ENCODE results near the gene IFIT1B.
A peak's percentile ranks its signal among the peaks of the same experiment; 100 is the strongest.
"Not testable (repeated sequence)": the region's sequence is repeated elsewhere in the genome, so short reads cannot be mapped to it uniquely, and the experiment has no call there.

Gene IFIT1B

DNA sequence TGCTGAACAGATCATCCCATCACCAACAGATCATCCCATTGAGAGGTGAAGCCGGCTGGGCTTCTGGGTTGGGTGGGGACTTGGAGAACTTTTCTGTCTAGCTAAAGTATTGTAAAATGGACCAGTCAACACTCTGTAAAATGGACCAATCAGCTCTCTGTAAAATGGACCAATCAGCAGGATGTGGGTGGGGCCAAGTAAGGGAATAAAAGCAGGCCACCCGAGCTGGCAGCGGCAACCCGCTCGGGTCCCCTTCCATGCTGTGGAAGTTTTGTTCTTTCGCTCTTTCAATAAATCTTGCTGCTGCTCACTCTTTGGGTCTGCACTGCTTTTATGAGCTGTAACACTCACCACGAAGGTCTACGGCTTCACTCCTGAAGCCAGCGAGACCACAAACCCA lies 28.3 kb downstream of the IFIT1B start:
- H3K36me3 Mint-ChIP-seq (ENCODE audit: low read depth), result peaks cover 27% of the 10 kb centered on the region
- not testable (repeated sequence) for H3K4me1 Mint-ChIP-seq (ENCODE audit: low read depth); DNase-seq; H3K27me3 Mint-ChIP-seq; H3K27ac Mint-ChIP-seq; H3K4me3 Mint-ChIP-seq; H3K9me3 Mint-ChIP-seq

DNA sequence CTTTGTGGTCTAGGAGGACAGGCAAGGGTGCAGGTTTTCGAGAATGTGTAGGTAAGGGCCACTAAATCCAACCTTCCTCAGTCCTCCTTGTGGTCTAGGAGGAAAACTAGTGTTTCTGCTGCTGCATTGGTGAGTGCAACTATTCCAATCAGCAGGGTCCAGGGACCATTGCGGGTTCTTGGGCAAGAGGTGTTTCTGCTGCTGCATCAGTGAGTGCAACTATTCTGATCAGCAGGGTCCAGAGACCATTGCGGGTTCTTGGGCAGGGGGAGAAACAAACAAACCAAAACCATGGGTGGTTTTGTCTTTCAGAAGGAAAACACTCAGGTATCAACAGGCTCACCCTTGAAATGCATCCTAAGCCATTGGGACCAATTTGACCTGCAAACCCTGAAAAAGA lies 29.9 kb downstream of the IFIT1B start:
- not testable (repeated sequence) for H3K4me3 Mint-ChIP-seq, H3K27me3 Mint-ChIP-seq, H3K9me3 Mint-ChIP-seq, H3K27ac Mint-ChIP-seq, DNase-seq
- Mint-ChIP-seq H3K4me1 (ENCODE audit: low read depth) (peaks cover 17% of the 10 kb centered on the region), H3K36me3 (ENCODE audit: low read depth) (peaks cover 14% of the 10 kb centered on the region)

GRCh38 chr10:89409282-89409681 lies 31.4 kb downstream of the IFIT1B start:
- H3K9me3 Mint-ChIP-seq; H3K36me3 Mint-ChIP-seq (ENCODE audit: low read depth); H3K27ac Mint-ChIP-seq; H3K27me3 Mint-ChIP-seq; H3K4me3 Mint-ChIP-seq; DNase-seq: not testable (repeated sequence)
- H3K4me1 Mint-ChIP-seq (ENCODE audit: low read depth), result peaks cover 23% of the 10 kb centered on the region

DNA sequence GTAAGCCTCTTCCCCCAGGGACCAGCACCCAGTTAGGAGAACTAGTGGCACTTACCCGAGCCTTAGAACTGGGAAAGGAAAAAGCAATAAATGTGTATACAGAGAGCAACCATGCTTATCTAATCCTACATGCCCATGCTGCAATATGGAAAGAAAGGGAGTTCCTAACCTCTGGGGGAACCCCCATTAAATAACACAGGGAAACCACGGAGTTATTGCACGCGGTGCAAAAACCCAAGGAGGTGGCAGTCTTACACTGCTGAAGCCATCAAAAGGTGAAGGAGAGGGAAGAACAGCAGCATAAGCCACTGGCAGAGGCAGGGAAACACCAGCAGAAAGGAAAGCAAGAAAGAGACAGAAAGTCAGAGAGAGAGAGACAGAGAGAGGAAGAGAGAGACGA lies 32.7 kb downstream of the IFIT1B start:
- not testable (repeated sequence) for H3K4me3 Mint-ChIP-seq

GRCh38 chr10:89411135-89411534 lies 33.3 kb downstream of the IFIT1B start:
- H3K4me3 Mint-ChIP-seq, DNase-seq, H3K27me3 Mint-ChIP-seq, H3K9me3 Mint-ChIP-seq, H3K27ac Mint-ChIP-seq: not testable (repeated sequence)
- Mint-ChIP-seq H3K4me1 (ENCODE audit: low read depth) (peaks cover 33% of the 10 kb centered on the region), H3K36me3 (ENCODE audit: low read depth) (peaks cover 12% of the 10 kb centered on the region)

More for the DNA sequence above, 32.7 kb downstream of the IFIT1B start:
- not testable (repeated sequence) for H3K27me3 Mint-ChIP-seq; H3K36me3 Mint-ChIP-seq (ENCODE audit: low read depth); H3K27ac Mint-ChIP-seq; DNase-seq; H3K9me3 Mint-ChIP-seq
- H3K4me1 Mint-ChIP-seq (ENCODE audit: low read depth), result peaks cover 27% of the 10 kb centered on the region

DNA sequence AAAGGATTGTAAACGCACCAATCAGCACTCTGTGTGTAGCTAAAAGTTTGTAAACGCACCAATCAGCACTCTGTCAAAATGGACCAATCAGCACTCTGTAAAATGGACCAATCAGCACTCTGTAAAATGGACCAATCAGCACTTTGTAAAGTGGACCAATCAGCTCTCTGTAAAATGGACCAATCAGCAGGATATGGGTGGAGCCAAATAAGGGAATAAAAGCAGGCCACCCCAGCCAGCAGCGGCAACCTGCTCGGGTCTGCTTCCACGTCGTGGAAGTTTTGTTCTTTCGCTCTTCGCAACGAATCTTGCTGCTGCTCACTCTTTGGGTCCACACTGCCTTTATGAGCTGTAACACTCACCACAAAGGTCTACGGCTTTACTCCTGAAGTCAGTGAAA lies 34.4 kb downstream of the IFIT1B start:
- peaks cover 41% of the 10 kb centered on the region for H3K4me1 Mint-ChIP-seq (ENCODE audit: low read depth)
- H3K4me3 Mint-ChIP-seq, result peak overlapping the region; percentile 41
- peaks cover 16% of the 10 kb centered on the region for H3K36me3 Mint-ChIP-seq (ENCODE audit: low read depth)
- H3K9me3 Mint-ChIP-seq, H3K27me3 Mint-ChIP-seq, DNase-seq: not testable (repeated sequence)
- peak overlapping the region; percentile 71 for H3K27ac Mint-ChIP-seq

DNA sequence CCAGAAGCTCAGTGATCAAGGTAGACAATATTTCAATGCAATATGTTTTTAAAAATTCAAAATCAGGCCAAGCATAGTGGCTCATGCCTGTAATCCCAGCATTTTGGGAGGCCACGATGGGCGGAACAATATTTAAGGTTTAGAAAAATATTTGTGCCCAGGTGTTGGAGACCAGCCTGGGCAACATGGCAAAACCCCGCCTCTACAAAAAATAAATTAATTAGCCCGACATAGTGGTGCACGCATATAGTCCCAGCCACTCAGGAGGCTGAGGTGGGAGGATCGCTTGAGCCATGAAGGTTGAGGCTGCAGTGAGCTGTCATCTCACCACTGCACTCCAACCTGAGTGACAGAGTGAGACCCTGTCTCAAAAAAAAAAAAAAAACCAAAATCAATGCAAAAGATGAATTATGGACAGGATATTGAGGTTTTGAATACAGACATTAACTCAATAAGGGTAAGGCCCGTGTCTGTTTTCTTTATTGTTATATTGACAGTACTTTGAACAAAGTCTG lies 35.6 kb downstream of the IFIT1B start:
- Mint-ChIP-seq H3K4me1 (ENCODE audit: low read depth) (peaks cover 53% of the 10 kb centered on the region), H3K27ac (peak overlapping the region; percentile 93), H3K9me3 (peaks cover 6% of the 10 kb centered on the region), H3K36me3 (ENCODE audit: low read depth) (peaks cover 27% of the 10 kb centered on the region), H3K27me3 (no peaks in the 10 kb centered on the region), H3K4me3 (peak overlapping the region; percentile 85)
- DNase-seq, result no peak

- Mint-ChIP-seq H3K4me3 (peak within 1 kb of the TSS; percentile 85), H3K4me1 (ENCODE audit: low read depth) (peaks cover 54% of the 10 kb centered on the region), H3K27ac (peak within 1 kb of the TSS; percentile 93), H3K27me3 (no peaks in the 10 kb centered on the region), H3K36me3 (ENCODE audit: low read depth) (peaks cover 27% of the 10 kb centered on the region), H3K9me3 (peaks cover 6% of the 10 kb centered on the region)
- peak; percentile 81 for DNase-seq
Observed at GRCh38 chr10:89414146-89414878, 36.5 kb downstream of the IFIT1B start, which contains the start of gene IFIT5. IFIT5 (plus strand) TSS chr10:89414568; CDS start chr10:89414799, 231 bp downstream.

DNA sequence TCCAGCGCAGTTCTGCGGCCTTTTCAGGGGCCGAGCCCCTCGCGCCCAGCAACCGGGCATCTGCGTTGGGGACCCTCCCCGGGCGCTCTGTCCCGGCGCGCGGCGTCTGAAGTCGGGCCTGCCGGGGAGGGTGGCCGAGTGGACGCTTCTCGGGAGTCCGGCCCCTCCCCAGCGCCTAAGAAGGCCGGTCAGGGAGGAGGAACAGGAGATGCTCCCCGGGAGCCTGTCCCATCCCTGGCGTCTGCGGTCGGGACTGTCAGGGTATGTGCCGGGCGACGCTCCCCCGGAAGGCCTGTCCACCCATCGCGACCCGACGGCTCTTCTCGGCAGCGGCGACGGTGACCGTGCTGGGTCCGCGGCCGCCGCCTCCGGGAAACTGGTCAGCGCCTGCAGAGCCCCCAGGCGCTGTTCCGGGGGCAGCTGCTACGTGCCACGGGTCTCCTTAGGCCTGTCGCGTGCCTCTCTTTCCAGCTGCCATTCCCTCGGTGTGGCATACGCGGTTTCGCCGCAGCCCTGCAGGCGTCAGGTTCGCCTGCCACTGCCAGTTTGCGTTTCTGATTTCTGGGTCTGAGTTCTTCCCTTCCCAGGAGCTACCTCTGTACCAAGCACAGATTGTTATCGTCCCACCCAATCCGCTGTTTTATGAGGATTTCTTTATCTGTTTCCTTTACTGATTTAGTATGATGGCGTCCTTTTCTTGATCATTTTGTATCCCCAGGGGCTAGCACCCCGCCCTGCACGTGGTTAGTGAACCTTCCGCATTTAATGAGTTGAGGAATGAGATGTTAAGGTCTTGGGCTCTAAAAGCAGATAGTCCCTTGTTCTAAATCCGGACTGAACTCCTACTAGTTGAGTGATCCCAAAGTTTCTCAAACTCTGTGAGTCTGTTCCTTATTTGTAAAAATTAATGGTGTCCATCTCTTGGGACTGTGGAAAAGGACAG lies 37.3 kb downstream of the IFIT1B start:
- peaks cover 59% of the 10 kb centered on the region for H3K4me1 Mint-ChIP-seq (ENCODE audit: low read depth)

DNA sequence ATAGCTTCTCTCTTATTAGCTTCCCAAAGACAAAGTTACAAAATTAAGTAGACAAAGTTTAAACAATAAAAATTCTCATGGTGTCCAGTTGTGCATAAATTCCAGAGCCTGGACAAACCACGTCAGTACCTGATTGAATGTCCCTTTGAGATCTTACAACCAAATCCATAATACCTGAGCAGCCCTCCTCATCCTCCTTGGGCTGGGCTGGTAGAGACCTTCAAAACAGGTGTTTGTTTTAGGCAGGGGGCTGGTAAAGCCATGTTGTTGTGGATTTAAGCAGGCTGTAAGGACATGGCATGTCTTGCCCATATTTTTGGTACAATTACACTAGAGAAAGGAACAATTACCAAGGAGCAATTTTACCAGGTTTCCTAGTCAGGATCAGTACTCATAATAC lies 38.6 kb downstream of the IFIT1B start:
- peaks cover 44% of the 10 kb centered on the region for H3K36me3 Mint-ChIP-seq (ENCODE audit: low read depth)

More for the DNA sequence above, 37.3 kb downstream of the IFIT1B start:
- H3K4me3 Mint-ChIP-seq, result peak overlapping the region; percentile 85
- peaks cover 6% of the 10 kb centered on the region for H3K9me3 Mint-ChIP-seq
- peaks cover 31% of the 10 kb centered on the region for H3K36me3 Mint-ChIP-seq (ENCODE audit: low read depth)
- no peaks in the 10 kb centered on the region for H3K27me3 Mint-ChIP-seq
- H3K27ac Mint-ChIP-seq, result peak overlapping the region; percentile 93
- DNase-seq, result no peak

DNA sequence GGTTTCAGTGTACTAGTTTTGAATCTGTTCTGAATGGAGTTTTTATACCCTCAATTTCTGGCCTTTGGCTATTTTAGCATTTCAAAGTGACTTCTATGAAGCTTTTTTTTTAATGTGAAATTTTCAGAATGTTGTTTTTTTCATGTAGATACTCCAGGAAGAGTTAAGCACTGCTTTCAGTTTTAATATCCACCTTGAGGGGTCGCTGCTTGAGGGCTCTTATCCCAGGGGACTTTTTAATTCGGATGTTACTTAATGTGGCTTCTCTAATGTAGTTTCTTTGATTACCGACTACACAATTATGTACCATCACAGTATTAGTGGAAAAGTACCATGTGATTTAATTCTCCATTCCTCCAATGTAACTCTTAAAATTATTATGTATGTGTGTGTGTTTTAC lies 41.7 kb downstream of the IFIT1B start:
- peaks cover 44% of the 10 kb centered on the region for H3K36me3 Mint-ChIP-seq (ENCODE audit: low read depth)
- no peaks in the 10 kb centered on the region for H3K27me3 Mint-ChIP-seq
- H3K9me3 Mint-ChIP-seq, result no peaks in the 10 kb centered on the region
- H3K27ac Mint-ChIP-seq, result peak overlapping the region; percentile 70
- H3K4me3 Mint-ChIP-seq, result peak overlapping the region; percentile 37
- peaks cover 42% of the 10 kb centered on the region for H3K4me1 Mint-ChIP-seq (ENCODE audit: low read depth)
- no peak for DNase-seq

More for the DNA sequence above, 38.6 kb downstream of the IFIT1B start:
- H3K27me3 Mint-ChIP-seq, result no peaks in the 10 kb centered on the region
- H3K27ac Mint-ChIP-seq, result peak overlapping the region; percentile 93
- H3K9me3 Mint-ChIP-seq, result peaks cover 6% of the 10 kb centered on the region
- no peak for DNase-seq
- peak overlapping the region; percentile 85 for H3K4me3 Mint-ChIP-seq
- peaks cover 61% of the 10 kb centered on the region for H3K4me1 Mint-ChIP-seq (ENCODE audit: low read depth)

GRCh38 chr10:89421018-89421476 lies 43.2 kb downstream of the IFIT1B start:
- Mint-ChIP-seq H3K4me3 (no peak overlapping the region), H3K9me3 (no peaks in the 10 kb centered on the region), H3K36me3 (ENCODE audit: low read depth) (peaks cover 37% of the 10 kb centered on the region), H3K27ac (no peak overlapping the region), H3K27me3 (no peaks in the 10 kb centered on the region), H3K4me1 (ENCODE audit: low read depth) (peaks cover 33% of the 10 kb centered on the region)
- DNase-seq, result no peak

DNA sequence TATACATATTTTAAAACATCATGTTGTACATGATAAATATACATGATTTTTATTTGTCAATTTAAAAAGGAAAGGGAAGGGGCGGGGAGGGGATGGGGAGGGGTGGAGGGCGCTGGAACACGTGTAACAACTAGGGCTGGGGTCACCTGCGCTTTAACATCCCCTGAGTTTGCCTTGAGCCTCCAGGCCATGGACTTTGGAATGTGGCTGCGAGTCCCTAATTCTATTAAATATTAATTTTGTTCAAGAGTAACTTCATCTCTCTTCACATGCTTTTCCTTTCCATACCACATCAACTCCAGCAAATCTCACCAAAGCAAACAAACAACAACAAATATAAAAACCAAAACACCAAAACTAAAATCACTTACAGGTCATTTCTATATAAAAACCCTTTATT lies 47.1 kb downstream of the IFIT1B start:
- no peaks in the 10 kb centered on the region for H3K9me3 Mint-ChIP-seq
- H3K4me3 Mint-ChIP-seq, result no peak overlapping the region
- peaks cover 2% of the 10 kb centered on the region for H3K27me3 Mint-ChIP-seq
- peaks cover 6% of the 10 kb centered on the region for H3K4me1 Mint-ChIP-seq (ENCODE audit: low read depth)
- H3K27ac Mint-ChIP-seq, result no peak overlapping the region
- H3K36me3 Mint-ChIP-seq (ENCODE audit: low read depth), result peaks cover 15% of the 10 kb centered on the region
- no peak for DNase-seq

DNA sequence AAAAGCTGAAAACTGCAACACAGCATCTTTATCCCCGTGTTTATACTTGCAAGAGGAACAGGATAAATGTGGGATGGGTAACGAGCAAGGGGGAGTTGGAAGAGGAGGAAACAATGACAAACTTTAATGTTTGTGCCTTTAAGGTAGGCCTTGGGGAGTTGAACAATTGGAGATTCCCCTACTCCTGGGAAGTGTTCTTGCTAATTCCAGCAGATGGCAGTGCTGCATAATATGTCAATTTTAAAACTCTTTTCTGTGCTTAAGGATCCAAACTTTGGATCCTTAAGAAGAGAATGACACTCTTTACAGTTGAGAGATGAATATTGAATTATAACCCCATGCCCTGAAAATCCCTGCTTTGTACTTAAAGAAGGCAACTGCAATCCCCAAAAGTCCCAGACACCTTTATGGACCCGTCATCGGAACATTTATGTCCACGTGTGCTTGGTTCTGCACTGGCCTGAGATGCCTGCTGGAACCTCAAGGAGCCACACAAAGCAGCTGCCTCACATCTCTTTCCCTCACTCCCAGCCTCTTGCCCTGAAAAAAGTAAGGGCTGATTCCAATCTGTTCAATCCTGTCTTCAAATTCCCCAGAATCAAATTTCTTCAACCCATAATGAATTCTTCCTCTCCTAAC lies 48.5 kb downstream of the IFIT1B start:
- H3K4me3 Mint-ChIP-seq, result no peak overlapping the region
- peaks cover 3% of the 10 kb centered on the region for H3K27me3 Mint-ChIP-seq
- no peak for DNase-seq
- peaks cover 3% of the 10 kb centered on the region for H3K36me3 Mint-ChIP-seq (ENCODE audit: low read depth)
- no peaks in the 10 kb centered on the region for H3K9me3 Mint-ChIP-seq
- H3K4me1 Mint-ChIP-seq (ENCODE audit: low read depth), result peaks cover under 1% of the 10 kb centered on the region
- no peak overlapping the region for H3K27ac Mint-ChIP-seq
